ENCODE results near the gene SHLD2. TPM values are rescaled to one million over a fixed set of nuclear protein-coding genes. Genes with fewer than 3 reads are reported as not detected.
A peak's percentile ranks its signal among the peaks of the same experiment; 100 is the strongest.
"Not testable (repeated sequence)": the region's sequence is repeated elsewhere in the genome, so short reads cannot be mapped to it uniquely, and the experiment has no call there.

Gene SHLD2
- total RNA-seq, 1 experiment from 2014 or later, result 46.2 TPM

DNA sequence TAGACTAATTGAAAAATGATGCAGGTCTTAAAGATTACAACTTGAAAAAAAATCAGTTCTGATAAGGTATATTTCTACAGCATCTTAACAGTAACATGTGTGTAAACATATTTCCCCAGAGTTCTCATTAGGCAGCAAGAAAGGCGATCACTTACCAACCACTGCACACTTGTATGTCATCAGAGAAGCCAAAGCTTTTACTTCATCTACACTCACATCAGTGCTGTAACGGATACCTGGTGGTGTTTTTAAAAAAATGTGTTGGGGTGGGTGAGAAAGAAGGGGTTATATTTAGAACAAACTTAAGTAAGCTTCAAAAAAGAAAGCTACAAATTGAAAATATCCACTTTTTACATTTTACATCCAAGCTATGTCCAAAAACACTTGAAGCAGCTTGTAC lies 18.6 kb upstream of the SHLD2 start:
- H3K36me3 ChIP-seq; H3K4me1 ChIP-seq (replicated peaks); H3K27ac ChIP-seq; H3K9me3 ChIP-seq (replicated peaks); DNase-seq (ENCODE audit: low read depth in 1 of 2, low spot score in 2 of 2); H3K27me3 ChIP-seq (replicated peaks); H3K4me3 ChIP-seq: not testable (repeated sequence)

DNA sequence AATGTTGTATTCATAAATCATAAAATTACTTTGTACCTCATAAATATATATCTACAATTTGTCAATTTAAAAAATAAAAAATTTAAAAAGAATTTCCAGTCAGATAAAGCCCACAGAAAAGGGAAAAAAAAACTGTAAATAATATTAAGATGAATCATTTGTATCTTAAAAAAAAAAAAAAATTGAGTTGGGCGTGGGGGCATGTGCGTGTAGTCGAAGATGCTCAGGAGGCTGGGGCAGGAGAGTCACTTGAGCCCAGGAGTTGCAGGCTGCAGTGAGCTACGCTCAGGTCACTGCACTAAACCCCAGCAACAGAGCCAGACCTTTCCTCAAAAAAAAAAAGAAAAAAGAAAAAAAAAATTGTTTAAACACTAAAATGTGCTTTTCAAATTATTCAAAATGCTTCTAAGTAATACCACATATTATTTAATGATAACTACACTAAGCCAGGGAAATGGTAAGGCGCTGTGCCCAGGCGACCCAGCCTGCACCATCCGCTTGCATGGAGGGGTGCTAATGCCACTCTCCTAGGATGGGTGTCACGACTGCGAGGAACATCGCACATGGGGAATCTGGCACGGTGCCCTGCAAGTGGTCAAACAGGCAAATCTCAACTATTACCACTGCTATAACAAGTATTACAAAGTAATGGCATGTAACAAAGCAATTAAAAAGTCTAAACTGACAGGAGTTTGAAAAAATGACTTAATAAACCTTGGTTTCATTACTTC lies 15.7 kb upstream of the SHLD2 start:
- no peak for DNase-seq (ENCODE audit: low read depth in 1 of 2, low spot score in 2 of 2)
- Histone ChIP-seq H3K36me3 (no peaks in the 10 kb centered on the region), H3K9me3 (replicated peaks) (no peaks in the 10 kb centered on the region), H3K27ac (no peak overlapping the region), H3K4me1 (replicated peaks) (peaks cover 23% of the 10 kb centered on the region), H3K27me3 (replicated peaks) (no peaks in the 10 kb centered on the region), H3K4me3 (no peak overlapping the region)

- H3K4me3 ChIP-seq; H3K27ac ChIP-seq; H3K36me3 ChIP-seq; H3K9me3 ChIP-seq (replicated peaks); H3K27me3 ChIP-seq (replicated peaks); DNase-seq (ENCODE audit: low read depth in 1 of 2, low spot score in 2 of 2): not testable (repeated sequence)
- peaks cover 29% of the 10 kb centered on the region for H3K4me1 ChIP-seq (replicated peaks)
These were observed 14.4 kb upstream of the SHLD2 start for GRCh38 chr10:87080621-87081020.

- not testable (repeated sequence) for H3K9me3 ChIP-seq (replicated peaks); H3K27me3 ChIP-seq (replicated peaks); H3K4me3 ChIP-seq; DNase-seq (ENCODE audit: low read depth in 1 of 2, low spot score in 2 of 2); H3K36me3 ChIP-seq
- Histone ChIP-seq H3K27ac (peak overlapping the region; percentile 94), H3K4me1 (replicated peaks) (peaks cover 29% of the 10 kb centered on the region)
These were observed 13.4 kb upstream of the SHLD2 start for GRCh38 chr10:87081574-87081973.

DNA sequence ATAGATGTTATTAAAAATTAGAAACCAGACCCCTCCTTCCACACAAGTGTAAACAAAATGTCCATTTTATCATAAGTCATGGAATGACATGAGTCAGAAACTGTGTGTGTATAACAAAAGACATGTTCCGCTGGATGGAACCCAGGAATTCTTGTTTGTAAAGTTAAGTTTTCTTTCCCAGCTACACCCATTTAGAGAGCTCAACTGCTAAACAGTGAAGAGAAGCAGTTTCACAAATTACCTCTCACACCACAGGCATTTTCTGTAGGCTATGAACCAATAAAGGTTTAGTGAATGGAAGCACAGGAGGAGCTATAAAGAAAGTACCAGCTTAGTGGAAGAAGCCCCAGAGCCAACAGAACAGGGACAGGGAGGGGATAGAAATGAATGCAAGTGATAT lies 12.8 kb upstream of the SHLD2 start:
- H3K9me3 ChIP-seq (replicated peaks); H3K36me3 ChIP-seq; H3K4me3 ChIP-seq; H3K27me3 ChIP-seq (replicated peaks): not testable (repeated sequence)
- Histone ChIP-seq H3K27ac (peak overlapping the region; percentile 94), H3K4me1 (replicated peaks) (peaks cover 29% of the 10 kb centered on the region)
- peak in 1 of 2 experiments; percentile 85 for DNase-seq (ENCODE audit: low read depth in 1 of 2, low spot score in 2 of 2)

GRCh38 chr10:87083576-87084290 lies 11.3 kb upstream of the SHLD2 start:
- H3K27ac ChIP-seq, result peak overlapping the region; percentile 94
- not testable (repeated sequence) for H3K9me3 ChIP-seq (replicated peaks); H3K4me3 ChIP-seq; H3K27me3 ChIP-seq (replicated peaks); H3K36me3 ChIP-seq
- H3K4me1 ChIP-seq (replicated peaks), result peaks cover 29% of the 10 kb centered on the region
- DNase-seq (ENCODE audit: low read depth in 1 of 2, low spot score in 2 of 2), result peak in 1 of 2 experiments; percentile 78

DNA sequence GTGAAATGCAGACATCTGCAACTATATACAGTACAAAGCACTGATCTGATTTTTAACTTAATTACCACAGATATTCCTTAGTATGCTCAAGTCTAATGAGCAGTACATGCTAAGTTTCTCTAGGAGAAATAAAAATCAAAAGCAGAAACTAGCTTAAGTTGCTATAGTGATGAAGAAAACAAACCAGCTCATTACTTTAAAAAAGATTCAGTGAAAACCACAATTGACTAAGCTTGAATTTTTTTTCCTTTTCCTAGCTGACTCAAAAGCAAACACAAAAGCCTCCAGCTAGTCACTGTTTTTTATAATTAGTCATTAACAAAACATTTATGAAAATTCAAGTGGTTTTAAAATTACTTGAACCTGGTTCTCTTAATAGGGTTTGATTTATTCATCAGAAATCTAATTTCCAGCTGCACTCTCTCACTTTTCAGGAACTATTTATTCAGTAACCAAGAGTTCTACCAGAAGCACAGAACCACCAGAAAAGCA lies 10.7 kb upstream of the SHLD2 start:
- DNase-seq (ENCODE audit: low read depth in 1 of 2, low spot score in 2 of 2), result peak in 1 of 2 experiments; percentile 69
- H3K27ac ChIP-seq, result peak overlapping the region; percentile 94
- peaks cover 11% of the 10 kb centered on the region for H3K36me3 ChIP-seq
- not testable (repeated sequence) for H3K27me3 ChIP-seq (replicated peaks); H3K9me3 ChIP-seq (replicated peaks); H3K4me3 ChIP-seq
- H3K4me1 ChIP-seq (replicated peaks), result peaks cover 29% of the 10 kb centered on the region

GRCh38 chr10:87085537-87085936 lies 9.5 kb upstream of the SHLD2 start:
- Histone ChIP-seq H3K36me3 (peaks cover 20% of the 10 kb centered on the region), H3K27me3 (replicated peaks) (no peaks in the 10 kb centered on the region), H3K4me3 (no peak overlapping the region), H3K4me1 (replicated peaks) (peaks cover 29% of the 10 kb centered on the region), H3K27ac (no peak overlapping the region), H3K9me3 (replicated peaks) (no peaks in the 10 kb centered on the region)
- no peak for DNase-seq (ENCODE audit: low read depth in 1 of 2, low spot score in 2 of 2)

DNA sequence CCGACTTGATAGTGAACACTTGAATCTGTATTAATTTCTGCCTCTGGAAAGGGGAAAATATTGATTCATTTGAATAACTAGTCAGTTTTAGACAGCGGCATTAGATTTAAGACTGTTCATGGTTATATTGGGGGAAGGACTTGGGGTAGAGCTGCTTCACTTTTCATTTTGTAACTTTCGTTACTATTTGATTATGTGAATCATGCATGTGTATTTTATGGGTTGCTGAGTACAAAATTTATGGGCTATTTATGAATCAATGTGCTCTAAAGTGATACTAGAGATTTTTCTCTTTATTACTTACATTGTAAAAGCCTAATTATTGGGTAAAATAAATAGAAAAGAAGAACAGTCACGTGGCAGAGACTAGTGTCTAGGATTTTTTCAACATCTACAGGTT lies 5.3 kb upstream of the SHLD2 start:
- DNase-seq (ENCODE audit: low read depth in 1 of 2, low spot score in 2 of 2), result no peak
- no peaks in the 10 kb centered on the region for H3K9me3 ChIP-seq (replicated peaks)
- no peaks in the 10 kb centered on the region for H3K27me3 ChIP-seq (replicated peaks)
- H3K4me3 ChIP-seq, result no peak overlapping the region
- H3K4me1 ChIP-seq (replicated peaks), result peaks cover 7% of the 10 kb centered on the region
- peaks cover 26% of the 10 kb centered on the region for H3K36me3 ChIP-seq
- H3K27ac ChIP-seq, result no peak overlapping the region

GRCh38 chr10:87090779-87091178 lies 4.2 kb upstream of the SHLD2 start:
- H3K4me1 ChIP-seq (replicated peaks), result peaks cover 7% of the 10 kb centered on the region
- no peak overlapping the region for H3K27ac ChIP-seq
- peaks cover 29% of the 10 kb centered on the region for H3K36me3 ChIP-seq
- no peaks in the 10 kb centered on the region for H3K27me3 ChIP-seq (replicated peaks)
- no peak overlapping the region for H3K4me3 ChIP-seq
- no peak for DNase-seq (ENCODE audit: low read depth in 1 of 2, low spot score in 2 of 2)
- no peaks in the 10 kb centered on the region for H3K9me3 ChIP-seq (replicated peaks)

DNA sequence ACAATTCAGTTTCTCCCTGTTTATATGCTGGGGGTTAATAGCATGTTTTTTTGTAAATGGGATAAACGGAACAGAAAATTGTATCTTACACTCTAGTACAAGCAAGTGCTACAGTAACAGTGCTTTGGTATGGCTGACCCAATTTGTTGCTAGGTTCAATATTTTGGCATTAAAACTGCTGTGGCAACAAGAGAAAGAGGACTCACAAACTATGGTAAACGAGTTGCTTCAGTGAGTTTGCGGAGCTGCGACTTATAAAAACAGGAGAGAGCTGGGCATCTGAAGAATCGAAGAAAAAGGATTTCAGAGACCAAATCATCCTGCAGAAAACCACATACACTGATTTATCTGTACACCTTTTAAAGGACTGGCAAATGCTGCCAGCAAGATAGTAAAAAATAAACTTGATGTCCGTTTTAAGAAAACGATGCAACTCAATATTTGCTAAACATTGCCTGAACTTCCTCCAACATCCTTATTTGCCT lies 2.6 kb upstream of the SHLD2 start:
- Histone ChIP-seq H3K4me3 (peak overlapping the region; percentile 93; the same call in 1 of the 2 replicates), H3K27ac (no peak overlapping the region), H3K4me1 (replicated peaks) (peaks cover 7% of the 10 kb centered on the region), H3K9me3 (replicated peaks) (no peaks in the 10 kb centered on the region), H3K27me3 (replicated peaks) (no peaks in the 10 kb centered on the region), H3K36me3 (peaks cover 37% of the 10 kb centered on the region)
- DNase-seq (ENCODE audit: low read depth in 1 of 2, low spot score in 2 of 2), result no peak

GRCh38 chr10:87092861-87093631 lies 2.0 kb upstream of the SHLD2 start:
- H3K27ac ChIP-seq, result no peak overlapping the region
- peaks cover 35% of the 10 kb centered on the region for H3K36me3 ChIP-seq
- no peaks in the 10 kb centered on the region for H3K9me3 ChIP-seq (replicated peaks)
- H3K4me3 ChIP-seq, result peak overlapping the region; percentile 93
- no peaks in the 10 kb centered on the region for H3K27me3 ChIP-seq (replicated peaks)
- DNase-seq (ENCODE audit: low read depth in 1 of 2, low spot score in 2 of 2), result peak in 1 of 2 experiments; percentile 12
- H3K4me1 ChIP-seq (replicated peaks), result peaks cover 7% of the 10 kb centered on the region

- Histone ChIP-seq H3K4me1 (replicated peaks) (peaks cover 7% of the 10 kb centered on the region), H3K36me3 (peaks cover 35% of the 10 kb centered on the region), H3K4me3 (peak overlapping the region; percentile 93), H3K27me3 (replicated peaks) (no peaks in the 10 kb centered on the region), H3K9me3 (replicated peaks) (no peaks in the 10 kb centered on the region), H3K27ac (peak overlapping the region; percentile 89)
- peak; percentile 48 to 65 for DNase-seq (ENCODE audit: low read depth in 1 of 2, low spot score in 2 of 2)
These were observed 1.2 kb upstream of the SHLD2 start for GRCh38 chr10:87093632-87094372.
